ENCODE results near the gene DPP7.

Gene DPP7

GRCh38 chr9:137073992-137074399 lies 40.5 kb downstream of the DPP7 start:
- Histone ChIP-seq H3K27ac (ENCODE audit: low read depth, low read length) (no peak overlapping the region), H3K4me3 (ENCODE audit: low read depth, low read length) (no peak overlapping the region), H3K4me1 (ENCODE audit: control insufficient read depth, insufficient read depth, low read length, unreplicated experiment) (peaks cover 4% of the 10 kb centered on the region), H3K36me3 (ENCODE audit: insufficient read depth, low read length) (peaks cover 2% of the 10 kb centered on the region; the same call in 1 of the 2 replicates), H2AFZ (ENCODE audit: low read length, unreplicated experiment) (no peak overlapping the region), H3K79me2 (ENCODE audit: control insufficient read depth, insufficient read depth, low read length, unreplicated experiment) (peaks cover 10% of the 10 kb centered on the region), H3K27me3 (ENCODE audit: insufficient read depth, low read length) (no peaks in the 10 kb centered on the region)

- Histone ChIP-seq H3K27ac (ENCODE audit: low read depth, low read length) (no peak overlapping the region), H2AFZ (ENCODE audit: low read length, unreplicated experiment) (no peak overlapping the region), H3K4me3 (ENCODE audit: low read depth, low read length) (peak overlapping the region; percentile 79)
These were observed 43.3 kb downstream of the DPP7 start for GRCh38 chr9:137071282-137071681.

GRCh38 chr9:137070906-137071275 lies 43.6 kb downstream of the DPP7 start:
- Histone ChIP-seq H2AFZ (ENCODE audit: low read length, unreplicated experiment) (peak overlapping the region; percentile 67), H3K4me3 (ENCODE audit: low read depth, low read length) (peak overlapping the region; percentile 79), H3K79me2 (ENCODE audit: control insufficient read depth, insufficient read depth, low read length, unreplicated experiment) (no peaks in the 10 kb centered on the region), H3K36me3 (ENCODE audit: insufficient read depth, low read length) (no peaks in the 10 kb centered on the region), H3K27me3 (ENCODE audit: insufficient read depth, low read length) (no peaks in the 10 kb centered on the region), H3K27ac (ENCODE audit: low read depth, low read length) (no peak overlapping the region), H3K4me1 (ENCODE audit: control insufficient read depth, insufficient read depth, low read length, unreplicated experiment) (no peaks in the 10 kb centered on the region)

More at GRCh38 chr9:137071282-137071681, 43.3 kb downstream of the DPP7 start:
- Histone ChIP-seq H3K27me3 (ENCODE audit: insufficient read depth, low read length) (no peaks in the 10 kb centered on the region), H3K79me2 (ENCODE audit: control insufficient read depth, insufficient read depth, low read length, unreplicated experiment) (no peaks in the 10 kb centered on the region), H3K36me3 (ENCODE audit: insufficient read depth, low read length) (no peaks in the 10 kb centered on the region), H3K4me1 (ENCODE audit: control insufficient read depth, insufficient read depth, low read length, unreplicated experiment) (no peaks in the 10 kb centered on the region)

DNA sequence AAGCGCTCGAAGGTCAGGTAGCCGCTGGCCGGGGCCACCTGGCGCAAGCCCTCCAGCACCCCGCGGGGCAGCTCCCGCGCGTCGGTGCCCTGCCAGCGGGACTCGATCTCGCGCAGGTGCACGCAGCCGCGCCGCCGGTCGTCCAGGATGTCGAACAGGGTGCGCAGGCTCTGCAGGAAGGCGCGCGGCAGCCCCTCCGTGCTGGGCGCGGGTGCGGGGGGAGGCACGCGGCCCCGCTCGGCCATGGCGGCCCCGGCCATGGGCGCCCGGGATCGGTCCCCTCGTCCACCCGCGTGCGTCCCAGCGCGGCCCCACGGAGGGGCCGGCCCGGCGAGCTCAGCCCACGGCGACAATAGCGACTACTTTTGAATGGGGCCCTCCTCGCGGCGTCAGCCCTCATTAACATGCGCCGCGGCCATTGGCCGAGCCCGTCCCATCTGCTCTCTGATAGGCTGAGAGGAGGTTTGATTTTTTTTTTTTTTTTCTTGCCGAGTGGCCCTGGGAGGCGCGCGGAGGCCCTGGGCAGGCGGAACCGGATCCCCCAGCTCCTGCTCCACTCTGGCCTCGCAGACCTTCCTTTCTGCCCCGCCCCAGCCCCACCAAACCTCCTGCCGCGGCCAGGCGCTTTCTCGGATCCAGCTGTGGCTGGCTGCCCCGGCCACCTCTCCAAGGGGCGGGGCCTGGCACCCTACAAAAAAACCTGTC lies 44.2 kb downstream of the DPP7 start, which contains the start of gene SAPCD2:
TSS of gene SAPCD2 (minus strand) at position 357 of the 705 bp plus-strand sequence. CDS start at position 260, 97 bp downstream.
- no peaks in the 10 kb centered on the region for H3K36me3 ChIP-seq (ENCODE audit: insufficient read depth, low read length)
- H3K79me2 ChIP-seq (ENCODE audit: control insufficient read depth, insufficient read depth, low read length, unreplicated experiment) = no peaks in the 10 kb centered on the region
- H3K4me1 ChIP-seq (ENCODE audit: control insufficient read depth, insufficient read depth, low read length, unreplicated experiment) = no peaks in the 10 kb centered on the region
- H3K4me3 ChIP-seq (ENCODE audit: low read depth, low read length) = peak within 1 kb of the TSS; percentile 79
- H2AFZ ChIP-seq (ENCODE audit: low read length, unreplicated experiment) = peak within 1 kb of the TSS; percentile 67
- H3K27me3 ChIP-seq (ENCODE audit: insufficient read depth, low read length) = no peaks in the 10 kb centered on the region
- no peak within 1 kb of the TSS for H3K27ac ChIP-seq (ENCODE audit: low read depth, low read length)

GRCh38 chr9:137069508-137070091 lies 44.9 kb downstream of the DPP7 start:
- no peak overlapping the region for H2AFZ ChIP-seq (ENCODE audit: low read length, unreplicated experiment)
- H3K27ac ChIP-seq (ENCODE audit: low read depth, low read length) = no peak overlapping the region
- H3K4me1 ChIP-seq (ENCODE audit: control insufficient read depth, insufficient read depth, low read length, unreplicated experiment) = no peaks in the 10 kb centered on the region
- H3K27me3 ChIP-seq (ENCODE audit: insufficient read depth, low read length) = no peaks in the 10 kb centered on the region
- H3K36me3 ChIP-seq (ENCODE audit: insufficient read depth, low read length) = no peaks in the 10 kb centered on the region
- peak overlapping the region; percentile 79 for H3K4me3 ChIP-seq (ENCODE audit: low read depth, low read length)
- H3K79me2 ChIP-seq (ENCODE audit: control insufficient read depth, insufficient read depth, low read length, unreplicated experiment) = no peaks in the 10 kb centered on the region

DNA sequence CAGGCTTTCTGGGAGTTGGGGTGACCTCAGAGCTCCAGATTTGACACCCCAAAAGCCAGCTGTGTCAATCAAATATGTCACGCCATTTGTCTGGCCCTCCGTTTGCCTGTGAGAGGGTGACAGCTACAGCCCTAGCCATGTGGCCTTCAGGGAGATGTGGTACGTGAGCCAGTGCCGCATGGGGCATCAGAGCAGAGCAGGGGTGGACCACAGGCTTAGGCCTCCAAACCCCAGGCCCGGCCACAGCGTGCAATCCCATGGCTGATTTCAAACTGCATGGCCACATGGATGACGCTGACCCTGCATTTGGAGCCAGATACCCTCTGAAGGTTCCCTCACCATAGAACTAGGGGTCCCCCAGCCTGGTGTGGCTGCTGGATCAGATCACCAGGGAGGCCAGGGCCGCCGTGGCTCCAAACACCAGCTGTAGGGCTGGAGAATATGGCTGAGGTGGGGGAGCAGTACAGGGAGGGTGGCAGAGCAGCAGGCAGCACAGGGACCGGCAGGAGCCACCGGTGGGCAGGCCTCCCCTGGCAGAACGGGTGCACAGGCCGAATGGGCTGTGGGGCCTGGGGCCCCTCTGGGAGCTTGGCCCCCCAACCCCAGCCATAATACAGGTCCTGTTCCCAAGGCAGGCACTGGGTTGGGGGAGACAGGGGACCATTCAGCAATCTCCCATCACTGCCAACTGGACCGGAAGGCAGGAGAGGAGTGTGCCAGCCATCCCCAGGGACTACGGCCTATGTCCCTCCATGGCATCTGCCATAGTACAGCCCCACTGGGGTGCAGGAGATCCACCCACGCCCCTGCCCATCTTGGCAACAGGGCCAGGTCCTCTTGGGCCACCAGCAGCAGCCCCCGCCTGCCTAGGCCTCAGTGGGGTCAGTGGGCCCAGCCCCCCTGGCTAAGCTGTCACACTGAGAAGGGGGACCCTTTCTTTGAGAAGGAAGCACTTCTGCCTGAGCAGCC lies 45.7 kb downstream of the DPP7 start:
- Histone ChIP-seq H3K27ac (ENCODE audit: low read depth, low read length) (no peak overlapping the region), H2AFZ (ENCODE audit: low read length, unreplicated experiment) (no peak overlapping the region), H3K4me1 (ENCODE audit: control insufficient read depth, insufficient read depth, low read length, unreplicated experiment) (no peaks in the 10 kb centered on the region), H3K4me3 (ENCODE audit: low read depth, low read length) (no peak overlapping the region), H3K79me2 (ENCODE audit: control insufficient read depth, insufficient read depth, low read length, unreplicated experiment) (no peaks in the 10 kb centered on the region), H3K27me3 (ENCODE audit: insufficient read depth, low read length) (no peaks in the 10 kb centered on the region), H3K36me3 (ENCODE audit: insufficient read depth, low read length) (no peaks in the 10 kb centered on the region)

GRCh38 chr9:137067860-137068538 lies 46.5 kb downstream of the DPP7 start:
- Histone ChIP-seq H3K27ac (ENCODE audit: low read depth, low read length) (no peak overlapping the region), H2AFZ (ENCODE audit: low read length, unreplicated experiment) (no peak overlapping the region), H3K4me3 (ENCODE audit: low read depth, low read length) (no peak overlapping the region), H3K79me2 (ENCODE audit: control insufficient read depth, insufficient read depth, low read length, unreplicated experiment) (no peaks in the 10 kb centered on the region), H3K27me3 (ENCODE audit: insufficient read depth, low read length) (no peaks in the 10 kb centered on the region), H3K36me3 (ENCODE audit: insufficient read depth, low read length) (no peaks in the 10 kb centered on the region), H3K4me1 (ENCODE audit: control insufficient read depth, insufficient read depth, low read length, unreplicated experiment) (no peaks in the 10 kb centered on the region)

- H3K36me3 ChIP-seq (ENCODE audit: insufficient read depth, low read length) = no peaks in the 10 kb centered on the region
- H3K27ac ChIP-seq (ENCODE audit: low read depth, low read length) = no peak overlapping the region
- no peaks in the 10 kb centered on the region for H3K27me3 ChIP-seq (ENCODE audit: insufficient read depth, low read length)
- no peaks in the 10 kb centered on the region for H3K79me2 ChIP-seq (ENCODE audit: control insufficient read depth, insufficient read depth, low read length, unreplicated experiment)
- no peak overlapping the region for H3K4me3 ChIP-seq (ENCODE audit: low read depth, low read length)
- H2AFZ ChIP-seq (ENCODE audit: low read length, unreplicated experiment) = no peak overlapping the region
- no peaks in the 10 kb centered on the region for H3K4me1 ChIP-seq (ENCODE audit: control insufficient read depth, insufficient read depth, low read length, unreplicated experiment)
These were observed 48.3 kb downstream of the DPP7 start for GRCh38 chr9:137066096-137066861.

DNA sequence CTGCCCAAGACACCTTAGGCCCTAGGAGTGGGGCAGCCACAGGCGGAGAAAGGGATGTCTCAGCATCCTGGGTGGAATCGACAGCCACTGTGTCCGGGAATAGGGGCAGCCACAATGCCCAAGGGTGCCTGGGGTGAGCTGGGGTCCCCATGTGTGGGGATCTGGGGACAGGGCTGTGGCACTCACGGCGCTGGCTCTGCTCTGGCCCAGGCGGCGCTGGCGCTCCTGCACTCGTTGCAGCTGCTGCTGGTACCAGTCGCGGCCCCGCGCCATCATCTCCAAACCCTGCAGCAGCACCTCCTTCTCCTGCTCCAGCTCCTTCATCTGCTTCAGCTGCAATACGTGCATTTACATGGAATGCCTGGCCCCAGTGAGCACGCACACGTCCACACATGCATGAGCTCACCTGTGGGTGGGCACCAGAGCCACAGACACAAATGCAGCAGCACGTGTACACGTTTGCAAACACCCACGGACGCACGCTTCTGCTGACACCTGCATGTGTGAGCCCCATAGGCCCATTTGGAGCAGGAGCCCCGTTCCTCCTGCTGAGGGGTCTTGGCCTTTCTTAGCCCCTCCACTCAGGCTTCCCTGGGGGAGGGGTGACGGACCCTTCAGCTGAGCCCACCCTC lies 49.1 kb downstream of the DPP7 start:
- Histone ChIP-seq H3K79me2 (ENCODE audit: control insufficient read depth, insufficient read depth, low read length, unreplicated experiment) (no peaks in the 10 kb centered on the region), H3K36me3 (ENCODE audit: insufficient read depth, low read length) (no peaks in the 10 kb centered on the region), H3K4me3 (ENCODE audit: low read depth, low read length) (no peak overlapping the region), H3K4me1 (ENCODE audit: control insufficient read depth, insufficient read depth, low read length, unreplicated experiment) (no peaks in the 10 kb centered on the region), H3K27me3 (ENCODE audit: insufficient read depth, low read length) (no peaks in the 10 kb centered on the region), H3K27ac (ENCODE audit: low read depth, low read length) (no peak overlapping the region), H2AFZ (ENCODE audit: low read length, unreplicated experiment) (no peak overlapping the region)

All from ACC112 (cell line).